ENCODE data around the gene IL27RA.

DNA sequence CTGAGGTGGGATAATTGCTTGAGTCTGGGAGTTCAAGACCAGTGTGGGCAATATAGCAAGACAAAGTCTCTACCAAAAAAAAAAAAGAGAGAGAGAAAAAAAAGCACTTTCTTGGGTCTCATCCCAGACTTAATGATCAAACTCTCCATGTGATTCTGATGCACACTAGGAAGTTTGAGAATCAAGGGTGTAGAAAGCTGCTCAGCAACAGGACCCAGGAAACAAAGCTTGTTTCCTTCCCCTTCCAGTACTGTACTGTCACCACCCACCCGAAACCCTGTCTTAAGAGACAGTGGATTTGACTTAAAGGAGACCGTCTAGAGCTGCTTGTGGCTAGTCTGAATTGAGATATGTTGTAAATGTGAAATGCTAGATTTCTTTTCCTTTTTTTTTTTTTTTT is 46.8 kb downstream of the IL27RA start:
- TF ChIP-seq POLR2A (IDR thresholded peaks at IDR 0.05; ENCODE audit: low read length) (no peak), GATA1 (IDR thresholded peaks at IDR 0.05; ENCODE audit: low read depth, low read length) (no peak)

Measured in erythroblast (primary cell).